SK-N-MC (cell line): ENCODE results near the gene IMMT.
A peak's percentile ranks its signal among the peaks of the same experiment; 100 is the strongest.
"Not testable (repeated sequence)": the region's sequence is repeated elsewhere in the genome, so short reads cannot be mapped to it uniquely, and the experiment has no call there.

ENCODE experiments used
- DNase-seq: peaks from one replicate; pipeline ENCODE4 v3.0.0-alpha.2; 2011; ENCODE audit warnings: low read depth, low spot score
- H3K27ac ChIP-seq: fragments of 200-600 bp; sonication (generic); 2 replicates; pipeline ENCODE4 v1.5.1; 2016; ENCODE audit warnings: mixed run types
- H3K36me3 ChIP-seq: fragments of 200-600 bp; sonication (generic); 2 replicates; pipeline ENCODE4 v1.6.1; 2017; ENCODE audit warnings: antibody characterized with exemption, low read length, mixed read lengths; ENCODE audit not compliant: insufficient read depth
- H3K4me3 ChIP-seq: fragments of 200-600 bp; sonication (generic); 2 replicates; pipeline ENCODE4 v1.5.1; 2016
- H3K9ac ChIP-seq: fragments of 200-600 bp; sonication (generic); 2 replicates; pipeline ENCODE4 v1.8.0; 2017; ENCODE audit warnings: mixed run types, mixed read lengths; ENCODE audit not compliant: insufficient read length
- H3K9me3 ChIP-seq: fragments of 200-600 bp; sonication (generic); 2 replicates; pipeline ENCODE4 v1.6.1; 2017; ENCODE audit warnings: low read depth, mild to moderate bottlenecking, antibody characterized with exemption, low read length, moderate library complexity, mixed read lengths
- EZH2 ChIP-seq: fragments of 200-600 bp; sonication (generic); IDR thresholded peaks from one replicate; pipeline ENCODE4 v1.6.1; 2017; ENCODE audit warnings: antibody characterized with exemption
- FOXP2 ChIP-seq: optimal IDR thresholded peaks from 2 replicates; pipeline ENCODE3; 2011; ENCODE audit warnings: mild to moderate bottlenecking, moderate library complexity; ENCODE audit not compliant: insufficient read depth; ENCODE audit errors: extremely low read length, control extremely low read depth
- POLR2AphosphoS5 ChIP-seq: IDR thresholded peaks from 2 replicates; pipeline ENCODE4 v1.6.1; 2012; ENCODE audit warnings: mild to moderate bottlenecking, low read depth, low read length, borderline replicate concordance

IMMT gene

GRCh38 chr2:86195055-86195807 lies at the start of gene IMMT:
IMMT (minus strand) TSS chr2:86195462; CDS start chr2:86195382, 80 bp downstream.
- TF ChIP-seq POLR2AphosphoS5: peak; percentile 82
- peak; percentile 61 for TF ChIP-seq FOXP2
- no peak for TF ChIP-seq EZH2
- Histone ChIP-seq H3K9me3 (no peaks in the 10 kb centered on the region), H3K36me3 (peaks cover 24% of the 10 kb centered on the region), H3K9ac (peak within 1 kb of the TSS; percentile 96), H3K27ac (peak within 1 kb of the TSS; percentile 95), H3K4me3 (peak within 1 kb of the TSS; percentile 82)
- DNase-seq: peak; percentile 58

DNA sequence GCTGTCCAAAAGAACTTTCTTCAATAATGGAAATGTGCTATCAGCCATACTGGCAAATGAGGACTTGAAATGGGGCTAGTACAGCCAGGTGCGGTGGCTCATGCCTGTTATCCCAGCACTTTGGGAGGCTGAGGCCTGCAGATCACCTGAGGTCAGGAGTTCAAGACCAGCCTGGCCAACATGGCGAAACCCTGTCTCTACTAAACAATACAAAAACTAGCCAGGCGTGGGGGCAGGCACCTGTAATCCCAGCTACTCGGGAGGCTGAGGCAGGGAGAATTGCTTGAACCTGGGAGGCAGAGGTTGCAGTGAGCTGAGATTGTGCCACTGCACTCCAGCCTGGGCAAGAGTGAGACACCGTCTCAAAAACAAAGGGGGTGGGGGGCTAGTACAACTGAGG lies 49.5 kb upstream of the IMMT start:
- DNase-seq, H3K27ac ChIP-seq, H3K36me3 ChIP-seq, H3K4me3 ChIP-seq, H3K9me3 ChIP-seq, H3K9ac ChIP-seq: not testable (repeated sequence)

DNA sequence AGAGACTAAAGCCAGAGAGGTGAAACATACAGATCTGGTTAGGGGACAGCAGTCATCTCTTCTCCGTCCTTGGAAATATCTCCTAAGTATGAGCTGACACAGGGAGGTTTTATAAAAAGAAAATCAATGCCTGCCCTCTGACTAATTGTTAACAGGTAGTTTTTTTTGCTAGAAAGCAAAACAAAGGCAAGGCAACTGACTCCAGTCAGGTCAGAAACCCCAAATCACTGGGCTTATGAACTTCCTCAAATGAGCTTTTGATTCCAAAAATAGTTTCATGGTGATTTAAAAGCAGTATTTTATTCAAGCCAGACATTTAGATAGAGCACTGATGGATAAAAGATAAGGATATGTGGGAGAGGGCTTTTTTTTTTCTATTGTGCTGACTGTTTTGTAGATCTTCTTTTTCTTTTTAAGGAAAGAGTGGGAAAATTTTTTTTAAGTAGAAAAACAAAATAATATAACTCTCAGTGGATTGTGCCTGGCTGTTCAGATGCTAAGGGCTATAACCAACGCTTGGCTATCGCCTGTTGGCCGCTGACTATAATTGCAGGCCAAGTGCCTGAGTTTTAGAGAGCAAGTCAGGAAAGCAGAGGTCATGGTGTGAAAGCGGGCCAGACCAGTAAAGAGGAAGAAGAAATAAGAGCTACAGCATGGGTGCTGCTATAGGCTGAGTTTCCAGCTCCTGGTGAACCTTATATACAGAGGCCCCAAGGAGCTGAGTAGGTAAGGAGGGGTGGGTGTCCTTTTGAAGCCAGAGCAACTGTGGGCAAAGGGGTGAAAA lies 48.9 kb upstream of the IMMT start:
- no peak overlapping the region for H3K27ac ChIP-seq
- TF ChIP-seq POLR2AphosphoS5: no peak
- no peak for TF ChIP-seq EZH2
- no peak for TF ChIP-seq FOXP2
- no peak overlapping the region for H3K9ac ChIP-seq
- no peaks in the 10 kb centered on the region for H3K36me3 ChIP-seq
- H3K9me3 ChIP-seq: no peaks in the 10 kb centered on the region
- no peak for DNase-seq
- no peak overlapping the region for H3K4me3 ChIP-seq

DNA sequence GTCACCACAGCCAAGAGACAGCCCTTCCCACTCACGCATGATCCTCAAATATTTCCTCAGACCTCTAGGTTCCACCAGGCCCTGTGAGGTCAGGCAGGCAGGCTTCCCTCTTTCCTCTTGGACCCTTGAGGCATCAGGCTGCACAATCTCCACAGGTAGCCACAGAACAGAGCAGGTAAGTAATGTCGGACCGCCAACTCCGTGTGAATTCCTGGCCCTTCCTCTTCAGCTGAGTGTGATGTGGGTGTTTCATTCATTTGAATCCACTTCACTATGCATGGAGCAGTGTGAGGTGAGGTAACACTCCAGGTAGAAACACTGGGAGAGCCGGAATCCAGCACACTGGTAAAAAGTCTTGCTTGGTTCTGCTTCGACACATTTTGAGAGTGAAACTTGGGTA lies 48.0 kb upstream of the IMMT start:
- Histone ChIP-seq H3K27ac (no peak overlapping the region), H3K9ac (no peak overlapping the region), H3K4me3 (no peak overlapping the region), H3K36me3 (no peaks in the 10 kb centered on the region), H3K9me3 (no peaks in the 10 kb centered on the region)
- no peak for DNase-seq
- TF ChIP-seq POLR2AphosphoS5 (no peak), FOXP2 (no peak), EZH2 (no peak)

DNA sequence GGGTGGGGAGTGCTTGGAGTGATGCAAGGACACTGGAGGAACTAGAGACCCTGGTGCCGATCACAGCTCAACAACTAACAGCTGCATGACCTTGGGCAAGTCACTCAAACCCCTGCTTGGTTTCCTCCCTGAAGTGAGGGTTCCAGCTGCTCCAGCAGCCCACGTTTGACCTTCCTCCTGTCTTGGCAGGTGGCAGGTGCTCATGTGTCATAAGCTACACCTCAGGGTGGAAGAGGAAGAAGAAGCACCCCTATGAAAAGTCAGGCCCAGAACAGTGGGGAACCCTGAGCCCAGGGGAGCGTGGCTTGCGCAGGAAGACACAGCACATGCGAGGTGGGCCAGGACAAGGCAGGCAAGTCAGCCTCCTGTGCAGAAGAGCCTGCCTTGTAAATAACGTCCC lies 46.3 kb upstream of the IMMT start:
- H3K27ac ChIP-seq: no peak overlapping the region
- no peaks in the 10 kb centered on the region for H3K9me3 ChIP-seq
- H3K4me3 ChIP-seq: no peak overlapping the region
- no peak for TF ChIP-seq POLR2AphosphoS5
- no peak for TF ChIP-seq FOXP2
- no peak for TF ChIP-seq EZH2
- DNase-seq: no peak
- H3K36me3 ChIP-seq: no peaks in the 10 kb centered on the region
- no peak overlapping the region for H3K9ac ChIP-seq

- no peaks in the 10 kb centered on the region for H3K9me3 ChIP-seq
- H3K4me3 ChIP-seq: no peak overlapping the region
- no peak overlapping the region for H3K9ac ChIP-seq
- DNase-seq: no peak
- TF ChIP-seq FOXP2 (no peak), EZH2 (no peak), POLR2AphosphoS5 (no peak)
- H3K27ac ChIP-seq: no peak overlapping the region
- no peaks in the 10 kb centered on the region for H3K36me3 ChIP-seq
Measured at GRCh38 chr2:86240251-86240650, 45.0 kb upstream of the IMMT start.

- no peaks in the 10 kb centered on the region for H3K9me3 ChIP-seq
- TF ChIP-seq FOXP2 (no peak), EZH2 (no peak), POLR2AphosphoS5 (no peak)
- H3K36me3 ChIP-seq: no peaks in the 10 kb centered on the region
- H3K27ac ChIP-seq: no peak overlapping the region
- H3K9ac ChIP-seq: no peak overlapping the region
- no peak for DNase-seq
- H3K4me3 ChIP-seq: no peak overlapping the region
Measured at GRCh38 chr2:86239745-86240144, 44.5 kb upstream of the IMMT start.

DNA sequence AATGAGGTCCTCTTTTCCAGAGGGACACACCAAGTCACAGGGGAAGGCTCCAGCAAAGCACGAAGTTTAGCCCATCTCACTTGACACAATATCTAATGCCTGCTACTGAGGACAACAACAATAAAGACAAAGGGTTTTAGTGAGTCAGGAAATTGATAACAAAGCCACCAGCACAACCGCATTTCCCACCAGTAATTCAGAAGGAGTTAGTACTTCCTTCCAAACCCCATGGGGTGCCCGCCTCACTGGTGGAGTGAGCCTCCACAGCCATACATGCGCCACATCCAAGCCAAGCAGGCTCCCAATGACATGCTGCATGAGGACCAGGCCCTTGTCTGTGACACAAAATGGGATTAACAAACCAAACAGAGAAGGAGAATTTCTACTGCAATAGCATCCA lies 44.1 kb upstream of the IMMT start:
- Histone ChIP-seq H3K27ac (no peak overlapping the region), H3K9ac (no peak overlapping the region), H3K4me3 (no peak overlapping the region), H3K9me3 (no peaks in the 10 kb centered on the region), H3K36me3 (no peaks in the 10 kb centered on the region)
- no peak for DNase-seq
- TF ChIP-seq EZH2 (no peak), POLR2AphosphoS5 (no peak), FOXP2 (no peak)

DNA sequence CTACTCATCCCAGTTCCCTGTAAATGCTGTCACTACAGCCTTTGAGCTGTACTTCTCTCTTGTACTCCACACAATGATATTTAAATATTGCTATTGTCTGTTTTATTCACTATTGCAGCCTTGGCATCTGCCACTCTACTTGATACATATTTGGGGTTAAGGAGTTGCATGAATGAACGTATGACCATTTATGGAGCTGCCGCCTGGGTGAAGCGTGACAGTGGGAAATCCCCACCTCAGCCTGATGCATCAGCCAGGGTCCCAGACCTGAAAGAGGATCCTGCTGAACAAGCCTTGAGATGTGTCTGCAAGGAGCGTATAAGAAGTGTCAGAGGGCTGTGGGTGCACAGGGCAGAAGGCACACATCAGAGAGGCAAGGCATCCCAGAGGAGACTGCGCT lies 43.1 kb upstream of the IMMT start:
- no peaks in the 10 kb centered on the region for H3K36me3 ChIP-seq
- no peak overlapping the region for H3K27ac ChIP-seq
- no peak overlapping the region for H3K4me3 ChIP-seq
- no peak overlapping the region for H3K9ac ChIP-seq
- no peaks in the 10 kb centered on the region for H3K9me3 ChIP-seq
- no peak for DNase-seq
- TF ChIP-seq FOXP2 (no peak), EZH2 (no peak), POLR2AphosphoS5 (no peak)
